HepG2 (cell line): ENCODE results near the gene FAM193A. TPM values are rescaled to one million over a fixed set of nuclear protein-coding genes. Genes with fewer than 3 reads are reported as not detected.

ENCODE experiments used
- EHMT2 ChIP-seq: fragments of 200-600 bp; sonication (generic); IDR thresholded peaks from 2 replicates; pipeline ENCODE4 v1.7.0; 2017; ENCODE audit warnings: antibody characterized with exemption, low read depth, low read length, borderline replicate concordance
- FUBP1 ChIP-seq: sonication (generic); formaldehyde crosslinking; IDR thresholded peaks from 2 replicates; pipeline ENCODE4 v1.5.1; 2020; ENCODE audit warnings: missing genetic modification reagents, mild to moderate bottlenecking, borderline replicate concordance
- GPBP1L1 ChIP-seq: sonication (generic); formaldehyde crosslinking; IDR thresholded peaks from 2 replicates; pipeline ENCODE4 v1.5.0; 2020; ENCODE audit warnings: mild to moderate bottlenecking, missing genetic modification reagents
- KLF6 ChIP-seq: IDR thresholded peaks from 2 replicates; pipeline ENCODE4 v1.8.0; 2016; ENCODE audit warnings: missing biosample characterization, missing genetic modification reagents
- MAFK ChIP-seq, 2 experiments: IDR thresholded peaks in 1 of 2; conservative IDR thresholded peaks in 1 of 2; 2 replicates each; pipeline ENCODE4 v1.6.1; 2011; ENCODE audit warnings: improper control_type of control experiment in 2 of 2, low read length in 2 of 2
- MLX ChIP-seq: IDR thresholded peaks from 2 replicates; pipeline ENCODE4 v1.6.1; 2016
- POGZ ChIP-seq: sonication (generic); formaldehyde crosslinking; IDR thresholded peaks from 2 replicates; pipeline ENCODE4 v1.4.0; 2020; ENCODE audit warnings: mild to moderate bottlenecking, missing genetic modification reagents
- PRDM4 ChIP-seq: sonication (generic); formaldehyde crosslinking; IDR thresholded peaks from 2 replicates; pipeline ENCODE4 v1.9.0; 2021; ENCODE audit warnings: missing genetic modification reagents, borderline replicate concordance
- RFXAP ChIP-seq: sonication (generic); formaldehyde crosslinking; IDR thresholded peaks from 2 replicates; pipeline ENCODE4 v1.4.0; 2020; ENCODE audit warnings: missing genetic modification reagents, borderline replicate concordance
- SMAD9 ChIP-seq: sonication (generic); formaldehyde crosslinking; IDR thresholded peaks from 2 replicates; pipeline ENCODE4 v1.5.1; 2020; ENCODE audit warnings: mild to moderate bottlenecking, missing genetic modification reagents
- SRY ChIP-seq: sonication (generic); formaldehyde crosslinking; IDR thresholded peaks from 2 replicates; pipeline ENCODE4 v1.8.0; 2022; ENCODE audit warnings: mild to moderate bottlenecking, missing genetic modification reagents
- ZBTB21 ChIP-seq: sonication (generic); formaldehyde crosslinking; IDR thresholded peaks from 2 replicates; pipeline ENCODE4 v1.4.0; 2020; ENCODE audit warnings: missing genetic modification reagents
- ZFP1 ChIP-seq: IDR thresholded peaks from 2 replicates; pipeline ENCODE4 v1.6.1; 2016
- ZFX ChIP-seq: sonication (generic); formaldehyde crosslinking; IDR thresholded peaks from 2 replicates; pipeline ENCODE4 v1.4.0; 2020; ENCODE audit warnings: mild to moderate bottlenecking, low read depth, missing genetic modification reagents, moderate library complexity
- ZNF224 ChIP-seq: sonication (generic); formaldehyde crosslinking; IDR thresholded peaks from 2 replicates; pipeline ENCODE4 v1.5.0; 2020; ENCODE audit warnings: mild to moderate bottlenecking, missing genetic modification reagents
- ZNF30 ChIP-seq: sonication (generic); formaldehyde crosslinking; IDR thresholded peaks from 2 replicates; pipeline ENCODE4 v1.5.0; 2020; ENCODE audit warnings: mild to moderate bottlenecking, missing genetic modification reagents
- ZNF329 ChIP-seq: sonication (generic); formaldehyde crosslinking; IDR thresholded peaks from 2 replicates; pipeline ENCODE4 v1.9.0; 2021; ENCODE audit warnings: low read depth, mild to moderate bottlenecking, missing genetic modification reagents
- ZNF34 ChIP-seq: sonication (generic); formaldehyde crosslinking; IDR thresholded peaks from 2 replicates; pipeline ENCODE4 v1.4.0; 2020; ENCODE audit warnings: mild to moderate bottlenecking, missing genetic modification reagents, borderline replicate concordance
- ZNF652 ChIP-seq: IDR thresholded peaks from 2 replicates; pipeline ENCODE4 v1.6.1; 2016; ENCODE audit warnings: low read depth, borderline replicate concordance
- ZNF674 ChIP-seq: sonication (generic); formaldehyde crosslinking; IDR thresholded peaks from 2 replicates; pipeline ENCODE4 v1.5.0; 2020; ENCODE audit warnings: low read depth, mild to moderate bottlenecking, missing genetic modification reagents
- ZSCAN5A ChIP-seq: sonication (generic); formaldehyde crosslinking; IDR thresholded peaks from 2 replicates; pipeline ENCODE4 v1.8.0; 2022; ENCODE audit warnings: mild to moderate bottlenecking, missing genetic modification reagents, borderline replicate concordance
- polyA plus RNA-seq, 8 experiments: library from polyadenylated mRNA; depleted of rRNA in 3 of 8; stranded (reverse) in 7 of 8; unstranded in 1 of 8; fragments of >200 nt; fragmentation: Illumina TruSeq in 4 of 8; extraction: Trizol in 4 of 8; gene quantifications; 2 replicates each; pipeline versions ENCODE4 v1.2.1 to v1.2.3, GENCODE V29; 2011 to 2016; ENCODE audit warnings: low read depth in 4 of 8, missing spikeins in 1 of 8, mixed read lengths in 1 of 8; ENCODE audit not compliant: insufficient read depth in 1 of 8
- total RNA-seq, 5 experiments: library from RNA; depleted of rRNA; stranded (reverse); fragments of >200 nt; fragmentation: Illumina TruSeq; extraction: Trizol; gene quantifications; 2 replicates each; pipeline ENCODE4 v1.2.3, GENCODE V29; 2016; ENCODE audit warnings: low read depth in 1 of 5

Gene FAM193A
- total and polyA plus RNA-seq, 2 of the 13 experiments (the other 11 are each of a cell fraction or from before 2014, with no cell fraction given): 5.7 to 8.7 TPM

- no peak for TF ChIP-seq ZSCAN5A (CRISPR knock-in tag)
- no peak for TF ChIP-seq POGZ (CRISPR knock-in tag)
- no peak for TF ChIP-seq ZNF652 (CRISPR knock-in tag)
- no peak for TF ChIP-seq EHMT2
- peak; percentile 85 for TF ChIP-seq ZFX (CRISPR knock-in tag)
- no peak for TF ChIP-seq ZNF329 (CRISPR knock-in tag)
- no peak for TF ChIP-seq ZFP1
- TF ChIP-seq ZBTB21 (CRISPR knock-in tag): no peak
- no peak for TF ChIP-seq GPBP1L1
- no peak for TF ChIP-seq PRDM4
- TF ChIP-seq FUBP1 (CRISPR knock-in tag): no peak
- TF ChIP-seq ZNF30 (CRISPR knock-in tag): no peak
- TF ChIP-seq ZNF34 (CRISPR knock-in tag): no peak
- no peak for TF ChIP-seq RFXAP
- TF ChIP-seq ZNF674: no peak
- TF ChIP-seq SMAD9: no peak
- 0 out of 2 replicates have a peak, but pooled peaks have one; percentile 13 for TF ChIP-seq KLF6 (CRISPR knock-in tag)
- 0 out of 2 replicates have a peak, but pooled peaks have one; percentile 5 for TF ChIP-seq ZNF224
- no peak; the same call in 1 of the 2 replicates for TF ChIP-seq SRY (CRISPR knock-in tag)
- TF ChIP-seq MAFK (conservative IDR thresholded peaks at IDR 0.05 in 1 of 2, IDR thresholded peaks at IDR 0.05 in 1 of 2; ENCODE audit: low read length in 2 of 2): no peak
- no peak for TF ChIP-seq MLX
Observed at GRCh38 chr4:2535376-2536192, 863 bp upstream of the FAM193A start (continued).
